ENCODE results near the gene ABLIM2. TPM values are rescaled to one million over a fixed set of nuclear protein-coding genes. Genes with fewer than 3 reads are reported as not detected.
A peak's percentile ranks its signal among the peaks of the same experiment; 100 is the strongest.

Gene ABLIM2
- total RNA-seq, 2 donors from 2014 or later: 6.0 to 20.8 TPM

GRCh38 chr4:8182858-8183725 lies 24.5 kb upstream of the ABLIM2 start:
- no peak overlapping the region for H3K4me3 ChIP-seq
- 75 to 82% methylated on average over 17 to 25 of the region's 25 CpGs for WGBS, 2 donors
- ATAC-seq (peak; percentile 57), DNase-seq (peak; percentile 39 to 68 (median 62))
- no peaks in the 10 kb centered on the region for H3K27me3 ChIP-seq
- H3K4me1 ChIP-seq: peaks cover 12% of the 10 kb centered on the region
- TF ChIP-seq POLR2A (IDR thresholded peaks at IDR 0.05) (no peak), CTCF (IDR thresholded peaks at IDR 0.05) (no peak)
- intact Hi-C loops (cut with DNase I): no loop called here
- H3K36me3 ChIP-seq (replicated peaks in 1 of 2; ENCODE audit: insufficient read depth in 1 of 2, low read depth in 2 of 2): no peaks in the 10 kb centered on the region
- H3K27ac ChIP-seq: no peak overlapping the region
- no peaks in the 10 kb centered on the region for H3K9me3 ChIP-seq

- ATAC-seq (no peak), DNase-seq (no peak)
- Histone ChIP-seq H3K4me3 (no peak overlapping the region), H3K27me3 (no peaks in the 10 kb centered on the region), H3K9me3 (no peaks in the 10 kb centered on the region), H3K36me3 (replicated peaks in 1 of 2; ENCODE audit: insufficient read depth in 1 of 2, low read depth in 2 of 2) (no peaks in the 10 kb centered on the region), H3K27ac (peak overlapping the region in 1 of 4 donors; percentile 7), H3K4me1 (peaks cover 12% of the 10 kb centered on the region)
- TF ChIP-seq POLR2A (IDR thresholded peaks at IDR 0.05): no peak
- TF ChIP-seq CTCF (IDR thresholded peaks at IDR 0.05): no peak
- WGBS, 2 donors: 80 to 83% methylated on average over 5 to 11 of the region's 11 CpGs
- intact Hi-C loops (cut with DNase I): no loop called here
Measured at GRCh38 chr4:8182294-8182693, 23.7 kb upstream of the ABLIM2 start.

GRCh38 chr4:8181844-8182243 lies 23.2 kb upstream of the ABLIM2 start:
- Histone ChIP-seq H3K27ac (peak overlapping the region in 2 of 4 donors; percentile 7), H3K4me3 (no peak overlapping the region), H3K27me3 (no peaks in the 10 kb centered on the region), H3K9me3 (no peaks in the 10 kb centered on the region), H3K36me3 (replicated peaks in 1 of 2; ENCODE audit: insufficient read depth in 1 of 2, low read depth in 2 of 2) (no peaks in the 10 kb centered on the region), H3K4me1 (peaks cover 12% of the 10 kb centered on the region)
- DNase-seq (peak; percentile 40 to 70 (median 63)), ATAC-seq (peak; percentile 63)
- intact Hi-C loops (cut with DNase I): no loop called here
- TF ChIP-seq CTCF (IDR thresholded peaks at IDR 0.05): no peak
- no peak for TF ChIP-seq POLR2A (IDR thresholded peaks at IDR 0.05)
- 30% methylated on average over 7 of the region's 7 CpGs; no CpG with 5 or more reads in 1 of the 2 donors for WGBS, 2 donors

- H3K27ac ChIP-seq: peak overlapping the region in 1 of 4 donors; percentile 4
- 76 to 85% methylated on average over 4 to 5 of the region's 6 CpGs for WGBS, 2 donors
- DNase-seq: no peak
Measured at GRCh38 chr4:8181119-8181518, 22.5 kb upstream of the ABLIM2 start.

More at GRCh38 chr4:8181119-8181518, 22.5 kb upstream of the ABLIM2 start:
- intact Hi-C loops (cut with DNase I): no loop called here
- H3K9me3 ChIP-seq: no peaks in the 10 kb centered on the region
- H3K4me3 ChIP-seq: no peak overlapping the region
- TF ChIP-seq CTCF (IDR thresholded peaks at IDR 0.05): no peak
- TF ChIP-seq POLR2A (IDR thresholded peaks at IDR 0.05): no peak
- H3K27me3 ChIP-seq: no peaks in the 10 kb centered on the region
- ATAC-seq: no peak
- no peaks in the 10 kb centered on the region for H3K36me3 ChIP-seq (replicated peaks in 1 of 2; ENCODE audit: insufficient read depth in 1 of 2, low read depth in 2 of 2)
- H3K4me1 ChIP-seq: peaks cover 12% of the 10 kb centered on the region

Measured in body of pancreas (tissue), 4 donors.